ENCODE results near the gene LGMN.
"Not testable (repeated sequence)": the region's sequence is repeated elsewhere in the genome, so short reads cannot be mapped to it uniquely, and the experiment has no call there.

LGMN gene

GRCh38 chr14:92692822-92693226, 55.6 kb downstream of the LGMN start:
- DNase-seq = no peak

DNA sequence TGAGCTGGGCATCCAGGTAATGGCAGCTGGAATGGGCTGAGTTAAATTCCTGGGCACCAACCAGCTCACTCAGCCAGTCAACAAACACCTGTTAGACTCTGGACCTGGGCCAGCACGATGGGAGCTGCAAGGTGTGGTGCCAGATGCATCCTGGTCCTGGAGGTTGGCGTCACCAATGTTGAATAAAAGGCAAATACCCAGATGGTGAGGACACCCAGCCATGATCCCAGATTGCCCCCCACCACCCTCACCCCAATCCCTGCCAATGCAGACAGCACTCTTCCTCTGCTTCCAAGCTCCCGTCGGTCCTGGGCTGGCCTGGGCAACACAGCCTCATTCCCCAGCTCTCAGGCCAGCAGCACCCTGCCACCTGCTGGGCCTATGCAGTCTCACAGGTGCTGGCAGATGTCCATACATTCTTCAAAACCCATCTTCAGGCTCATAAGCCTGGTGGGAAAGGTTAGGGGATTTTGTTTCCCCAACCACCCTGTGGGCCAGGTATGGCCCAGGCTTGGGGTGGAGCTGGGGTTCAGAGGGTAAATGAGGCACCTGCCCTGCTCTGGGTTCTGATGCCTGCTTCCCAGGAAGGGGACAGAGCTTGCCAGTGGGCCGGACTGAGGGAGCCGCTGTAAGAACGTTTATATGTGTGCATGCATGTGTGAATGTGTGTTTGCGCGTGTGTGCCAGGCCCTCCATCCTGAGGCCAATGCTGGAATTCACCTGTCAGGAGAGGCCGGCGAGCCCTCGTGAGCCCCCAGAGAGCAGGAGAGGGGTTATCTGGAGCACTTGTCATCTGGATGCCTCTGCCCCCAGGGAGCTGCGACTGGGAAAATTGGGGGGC, 58.0 kb downstream of the LGMN start:
- no peak for DNase-seq

GRCh38 chr14:92688434-92689375, 59.7 kb downstream of the LGMN start:
- no peak for DNase-seq

DNA sequence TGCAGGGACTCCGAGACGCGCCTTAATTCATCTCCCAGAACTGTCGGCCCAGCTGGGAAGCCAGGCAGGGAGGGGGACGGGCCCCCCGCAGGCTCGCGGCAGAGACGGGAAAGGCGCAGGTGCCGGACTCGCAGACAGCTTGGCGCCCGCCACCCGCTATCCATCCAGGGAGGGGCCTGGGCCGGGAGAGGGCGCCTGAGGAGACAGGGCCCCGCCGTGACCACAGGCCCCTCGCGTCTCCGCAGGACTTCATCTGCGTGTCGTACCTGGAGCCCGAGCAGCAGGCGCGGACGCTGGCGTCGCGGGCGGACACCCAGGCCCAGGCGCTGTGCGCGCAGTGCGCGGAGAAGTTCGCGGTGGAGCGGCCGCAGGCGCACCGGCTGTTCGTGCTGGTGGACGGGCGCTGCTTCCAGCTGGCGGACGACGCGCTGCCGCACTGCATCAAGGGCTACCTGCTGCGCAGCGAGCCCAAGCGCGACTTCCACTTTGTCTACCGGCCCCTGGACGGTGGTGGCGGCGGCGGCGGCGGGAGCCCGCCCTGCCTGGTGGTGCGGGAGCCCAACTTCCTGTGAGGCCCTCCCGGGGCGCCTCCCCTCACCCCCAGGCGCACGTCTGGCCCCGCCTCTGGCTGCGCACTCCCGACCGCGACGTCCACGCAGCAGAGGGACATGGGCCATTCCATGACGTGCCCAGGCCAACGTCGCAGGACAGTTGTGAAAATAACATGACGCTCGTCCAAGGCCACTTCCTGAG, 60.6 kb downstream of the LGMN start:
- DNase-seq = no peak

GRCh38 chr14:92686900-92687427, 61.5 kb downstream of the LGMN start:
- peak; percentile 68 for DNase-seq

GRCh38 chr14:92686411-92686899, 62.0 kb downstream of the LGMN start:
- DNase-seq = no peak

- DNase-seq = no peak
Observed at GRCh38 chr14:92685784-92686355, 62.6 kb downstream of the LGMN start.

DNA sequence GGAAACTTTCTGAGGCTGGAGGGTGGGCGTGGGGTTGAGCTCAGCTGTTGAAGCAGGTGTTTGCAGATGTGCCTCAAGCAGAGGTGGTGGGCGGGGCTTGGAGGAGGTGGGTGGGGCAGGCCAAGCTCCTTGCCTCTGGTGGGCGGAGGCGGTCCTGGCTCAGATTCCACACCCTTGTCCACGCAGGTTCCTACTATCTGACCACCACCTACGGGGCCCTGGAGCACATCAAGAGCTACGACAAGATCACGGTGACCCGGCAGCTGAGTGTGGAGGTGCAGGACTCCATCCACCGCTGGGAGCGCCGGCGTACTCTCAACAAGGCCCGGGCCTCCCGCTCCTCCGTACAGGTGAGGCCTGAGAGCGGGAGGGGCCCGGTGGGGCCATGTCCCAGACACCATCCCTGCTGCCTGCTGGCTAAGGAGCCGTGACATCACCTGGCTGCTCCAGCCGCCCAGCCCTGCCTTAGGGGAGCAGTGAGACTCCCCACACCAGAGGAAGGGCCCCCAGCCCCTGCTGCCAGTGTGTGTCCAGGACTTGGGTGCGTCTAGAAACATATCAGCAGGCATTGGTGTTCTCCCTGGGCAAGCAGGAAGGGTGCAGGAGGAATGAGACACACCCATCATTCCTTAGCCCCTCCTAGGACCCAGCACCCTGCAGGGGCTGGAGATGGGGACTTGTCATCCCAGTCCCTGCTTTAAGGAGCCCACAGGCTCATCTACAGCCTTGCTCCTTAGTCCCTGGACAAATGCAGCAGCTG, 63.4 kb downstream of the LGMN start:
- no peak for DNase-seq

DNA sequence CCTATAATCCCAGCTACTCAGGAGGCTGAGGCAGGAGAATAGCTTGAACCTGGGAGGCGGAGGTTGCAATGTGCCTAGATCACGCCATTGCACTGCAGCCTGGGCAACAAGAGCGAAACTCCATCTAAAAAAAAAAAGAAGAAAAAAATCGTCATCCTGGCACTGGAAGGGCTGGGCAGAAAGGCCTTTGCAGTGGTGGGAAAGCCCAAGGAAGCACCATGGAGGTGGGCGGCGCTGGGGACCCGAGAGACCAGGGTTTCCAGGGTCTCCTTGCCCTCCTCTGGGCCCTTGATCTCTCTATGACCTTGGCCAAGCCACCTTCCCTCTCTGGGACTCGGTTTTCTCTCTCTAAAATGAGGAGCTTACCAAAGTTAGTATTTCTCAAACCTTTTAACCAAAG, 65.4 kb downstream of the LGMN start:
- no peak for DNase-seq

DNA sequence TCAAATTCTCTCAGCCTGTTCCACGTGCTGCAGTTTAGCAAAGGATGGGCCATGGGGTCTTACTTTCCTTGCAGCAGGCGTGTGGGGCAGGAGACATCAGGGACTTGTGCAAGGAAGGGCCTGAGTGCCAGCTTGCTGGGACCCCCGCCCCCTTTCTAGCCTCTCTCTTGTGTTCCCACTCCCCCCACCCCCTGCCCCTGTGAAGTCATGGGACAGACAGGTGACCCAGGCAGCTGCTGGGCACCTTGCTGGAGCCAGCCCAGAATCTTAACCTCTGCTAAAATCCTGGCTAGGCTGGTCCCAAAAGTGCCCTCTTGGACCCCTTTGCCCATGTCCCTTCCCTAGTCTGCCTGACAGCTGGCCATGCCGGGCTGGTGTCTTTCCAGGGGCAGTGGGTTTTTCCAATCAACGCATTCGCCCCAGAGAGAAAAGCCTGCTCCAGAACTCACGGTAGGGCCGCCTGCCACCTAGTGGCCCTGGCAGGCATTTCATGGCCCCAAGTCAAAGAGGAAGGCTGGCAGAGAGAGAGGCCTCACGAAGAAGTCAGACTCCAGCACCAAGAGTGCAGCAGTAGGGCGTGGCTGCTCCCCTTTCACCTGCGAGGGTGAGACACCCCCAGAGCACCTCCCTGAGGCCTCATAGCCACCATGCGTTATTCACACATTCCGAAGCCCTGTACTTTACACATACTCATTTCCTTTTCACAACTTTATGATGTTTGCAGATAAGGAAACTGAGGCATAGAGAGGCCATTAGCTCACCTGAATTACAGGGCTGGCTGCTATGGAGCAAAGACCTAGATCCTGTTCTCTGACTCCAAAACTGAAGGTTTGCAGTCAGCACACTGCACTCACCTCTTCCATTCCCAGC, 67.4 kb downstream of the LGMN start:
- peak; percentile 81 for DNase-seq

DNA sequence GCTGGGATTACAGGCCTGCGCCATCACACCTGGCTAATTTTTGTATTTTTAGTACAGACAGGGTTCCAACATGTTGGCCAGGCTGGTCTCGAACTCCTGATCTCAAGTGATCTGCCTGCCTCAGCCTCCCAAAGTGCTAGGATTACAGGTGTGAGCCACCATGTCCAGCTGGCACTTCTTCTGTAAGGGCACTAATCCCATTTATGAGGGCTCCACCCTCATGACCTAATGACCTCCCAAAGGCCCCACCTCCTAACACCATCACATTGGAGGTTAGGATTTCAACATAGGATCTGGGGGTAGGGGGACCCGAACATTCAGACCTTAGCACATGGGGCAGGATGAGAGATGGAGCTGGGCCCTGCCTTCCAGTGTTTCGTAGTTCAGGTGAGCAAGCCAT, 68.1 kb downstream of the LGMN start:
- DNase-seq = not testable (repeated sequence)

DNA sequence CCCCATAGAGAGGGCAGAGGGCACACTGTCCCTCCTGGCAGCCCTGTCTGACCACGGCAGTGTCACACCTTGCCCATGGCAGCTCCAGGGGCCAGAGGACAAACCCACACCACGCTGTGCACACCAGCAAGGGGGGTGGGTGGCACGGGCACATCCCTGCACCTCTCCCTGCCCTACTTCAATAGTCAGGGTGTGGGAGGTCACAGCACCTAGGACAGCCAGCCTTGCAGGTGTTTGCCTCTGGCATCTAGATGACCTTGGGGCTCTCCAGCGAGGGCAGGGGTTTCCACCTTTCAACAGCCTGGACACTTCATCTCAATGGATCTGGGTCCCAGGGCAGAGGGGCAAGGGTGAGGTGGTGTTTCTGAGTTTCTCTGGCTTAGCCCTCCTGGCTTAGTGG, 69.2 kb downstream of the LGMN start:
- DNase-seq = no peak

DNA sequence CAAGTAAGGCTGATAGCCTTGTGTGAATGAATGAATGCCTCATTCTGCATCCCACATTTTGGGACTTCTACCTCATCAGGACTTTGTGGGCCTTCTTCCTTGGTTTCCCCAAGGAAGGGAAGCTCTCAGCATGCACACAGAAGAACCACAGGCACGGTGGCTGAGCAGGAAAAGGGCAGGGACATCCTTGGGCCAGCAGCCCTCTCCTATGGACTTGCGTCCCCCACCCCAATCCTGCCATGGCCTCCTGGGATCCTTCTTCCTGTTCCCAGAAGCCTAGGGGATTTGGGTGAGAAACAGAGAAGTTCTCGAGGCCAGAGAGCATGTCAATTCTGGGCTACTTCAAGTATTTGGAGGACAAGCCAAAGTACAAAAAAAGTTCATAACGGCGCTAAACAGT, 69.7 kb downstream of the LGMN start:
- DNase-seq = no peak

GRCh38 chr14:92677955-92678354, 70.5 kb downstream of the LGMN start:
- DNase-seq = no peak

DNA sequence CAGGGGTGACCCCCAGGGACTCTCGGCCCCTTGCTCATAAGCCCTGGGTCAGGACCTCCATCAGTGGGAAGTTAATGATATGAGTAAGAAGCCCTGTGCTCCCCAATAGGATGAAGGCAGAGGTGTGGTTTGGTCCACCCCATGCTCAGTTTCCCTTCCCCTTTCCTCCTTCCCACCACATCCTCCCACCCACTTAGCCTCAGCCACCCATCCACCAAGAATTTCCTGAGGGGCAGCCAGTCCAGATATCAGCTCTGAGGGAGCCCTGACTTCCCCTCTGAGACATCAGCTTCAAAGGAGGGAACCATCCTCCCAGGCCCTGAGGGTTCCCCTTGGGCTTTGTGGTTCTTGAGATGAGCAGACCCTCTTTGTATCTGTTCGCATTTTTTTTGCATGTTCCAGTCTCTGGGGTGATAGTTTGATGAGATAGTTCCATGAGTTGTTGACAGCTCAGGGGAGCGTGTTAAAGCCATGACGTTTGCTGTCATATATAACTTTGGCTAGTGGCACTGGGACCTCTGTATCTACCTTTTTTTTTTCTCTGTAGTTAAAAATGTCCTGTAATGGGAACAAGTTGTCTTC, 71.2 kb downstream of the LGMN start:
- peak; percentile 69 for DNase-seq

GRCh38 chr14:92676403-92677086, 71.9 kb downstream of the LGMN start:
- no peak for DNase-seq

- no peak for DNase-seq
Observed at GRCh38 chr14:92675976-92676375, 72.5 kb downstream of the LGMN start.

DNA sequence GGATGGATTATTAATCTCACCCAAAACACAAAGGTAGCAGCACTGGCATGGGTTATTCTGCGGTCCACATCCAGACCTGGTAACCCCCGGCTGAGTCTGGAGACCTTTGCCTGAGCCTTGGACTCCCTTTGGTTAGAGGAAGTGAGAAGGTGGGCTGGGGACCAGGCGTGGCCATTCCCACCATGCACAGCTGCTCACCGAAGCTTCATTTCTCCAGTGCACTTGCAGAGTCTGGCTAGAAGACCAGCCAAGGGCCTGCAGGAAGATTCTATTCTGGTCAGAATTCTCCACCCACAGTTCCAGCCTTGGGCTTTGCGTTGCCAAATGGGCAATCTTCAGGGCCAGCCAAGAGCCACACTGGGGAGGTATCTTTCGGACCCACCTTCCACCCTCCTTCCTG, 73.0 kb downstream of the LGMN start:
- DNase-seq = no peak

- no peak for DNase-seq
Observed at GRCh38 chr14:92673601-92674150, 74.8 kb downstream of the LGMN start.
